HG03196 (cell line): ENCODE measurements around the gene ABTB1.

ENCODE experiments used
- ATAC-seq: cut with Tn5 transposase; IDR thresholded peaks from one replicate; pipeline ENCODE4 v1.9.1; 2021; ENCODE audit not compliant: unreplicated experiment

Gene ABTB1

DNA sequence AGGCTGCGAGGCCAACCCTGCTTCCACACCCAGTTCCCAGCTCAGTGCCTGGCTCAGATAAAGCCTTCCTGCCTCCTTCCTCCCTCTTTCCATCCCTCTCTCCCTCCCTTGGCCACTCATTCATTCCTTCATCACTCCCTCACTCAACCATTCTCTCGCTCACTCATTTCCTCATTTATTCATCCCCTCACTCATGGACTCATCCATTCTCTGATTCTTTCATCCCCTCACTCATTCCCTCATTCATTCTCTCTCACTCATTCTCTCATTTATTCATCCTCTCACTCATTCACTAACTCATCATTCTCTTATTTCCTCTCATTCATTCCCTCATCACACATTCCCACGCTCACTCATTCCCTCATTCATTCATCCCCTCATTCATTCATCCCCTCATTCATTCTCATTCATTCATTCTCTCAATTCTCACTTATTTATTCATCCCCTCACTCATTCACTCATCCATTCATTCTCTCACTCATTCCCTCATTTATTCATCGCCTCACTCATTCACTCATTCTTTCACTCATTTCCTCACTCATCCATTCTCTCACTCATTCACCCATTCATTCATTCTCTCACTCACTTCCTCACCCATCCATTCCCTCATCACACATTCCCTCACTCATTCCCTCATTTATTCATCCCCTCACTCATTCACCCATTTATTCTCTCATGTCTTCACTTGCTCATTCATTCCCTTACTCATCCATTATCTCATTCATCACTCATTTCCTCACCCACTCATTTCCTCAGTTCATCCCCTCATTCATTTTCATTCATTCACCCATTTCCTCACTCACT lies 13.2 kb downstream of the ABTB1 start:
- ATAC-seq, result no peak

DNA sequence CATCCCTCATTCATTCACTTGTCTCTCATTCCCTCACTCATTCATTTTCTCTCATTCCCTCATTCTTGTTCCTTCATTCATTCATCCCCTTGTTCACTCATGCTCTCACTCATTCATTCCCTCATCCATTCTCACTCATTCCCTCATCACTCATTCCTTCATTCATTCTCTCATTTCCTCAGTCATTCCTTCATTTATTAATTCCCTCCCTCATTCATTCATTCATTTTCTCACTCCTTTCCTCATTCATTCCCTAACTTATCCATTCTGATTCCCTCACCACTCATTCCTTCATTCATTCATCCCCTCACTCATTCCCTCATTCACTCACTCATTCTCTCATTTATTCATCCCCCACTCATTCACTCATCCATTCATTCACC lies 13.8 kb downstream of the ABTB1 start:
- ATAC-seq, result no peak

GRCh38 chr3:127687228-127687737 lies 14.5 kb downstream of the ABTB1 start:
- no peak for ATAC-seq

- ATAC-seq, result no peak
Observed at GRCh38 chr3:127688022-127688415, 15.3 kb downstream of the ABTB1 start.

DNA sequence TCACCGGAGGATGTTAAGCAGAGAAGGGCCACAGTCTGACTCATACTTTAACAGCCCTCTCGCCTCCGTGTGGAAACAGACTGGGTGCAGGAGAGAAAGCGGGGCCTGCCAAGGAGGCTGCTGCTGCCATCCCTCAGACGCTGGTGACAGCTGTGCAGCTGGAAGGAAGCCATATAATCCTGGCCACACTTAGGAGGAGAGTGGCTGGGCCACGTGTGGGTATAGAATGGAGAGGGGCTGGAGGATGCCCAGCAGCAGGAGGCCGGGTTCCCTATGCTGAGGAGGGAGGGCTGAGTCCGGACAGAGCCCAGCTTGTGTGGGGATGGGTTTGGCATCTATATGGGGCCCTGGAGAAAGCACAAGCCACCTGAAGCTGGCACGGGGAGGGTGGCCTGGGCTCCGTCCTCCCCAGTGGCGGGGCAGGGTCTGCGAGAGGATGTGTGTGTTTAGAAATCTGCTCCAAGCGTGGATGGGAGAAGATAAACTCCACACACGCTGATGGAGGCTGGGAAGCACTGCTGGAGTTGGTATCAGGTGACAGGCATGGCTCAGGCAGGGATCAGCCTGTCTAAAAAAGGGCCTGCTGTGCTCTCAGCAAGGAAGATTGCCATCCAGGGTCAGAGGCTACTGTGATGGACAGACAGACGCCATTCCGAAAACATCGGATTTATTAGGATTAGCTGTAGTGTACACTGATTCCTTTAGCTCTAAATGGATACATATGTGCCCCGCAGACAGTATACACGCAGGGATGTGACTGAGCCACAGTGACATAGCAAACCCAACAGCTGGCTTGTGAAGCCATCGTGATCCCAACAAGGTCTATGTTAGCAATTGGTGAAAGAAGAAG lies 15.9 kb downstream of the ABTB1 start:
- ATAC-seq, result no peak

DNA sequence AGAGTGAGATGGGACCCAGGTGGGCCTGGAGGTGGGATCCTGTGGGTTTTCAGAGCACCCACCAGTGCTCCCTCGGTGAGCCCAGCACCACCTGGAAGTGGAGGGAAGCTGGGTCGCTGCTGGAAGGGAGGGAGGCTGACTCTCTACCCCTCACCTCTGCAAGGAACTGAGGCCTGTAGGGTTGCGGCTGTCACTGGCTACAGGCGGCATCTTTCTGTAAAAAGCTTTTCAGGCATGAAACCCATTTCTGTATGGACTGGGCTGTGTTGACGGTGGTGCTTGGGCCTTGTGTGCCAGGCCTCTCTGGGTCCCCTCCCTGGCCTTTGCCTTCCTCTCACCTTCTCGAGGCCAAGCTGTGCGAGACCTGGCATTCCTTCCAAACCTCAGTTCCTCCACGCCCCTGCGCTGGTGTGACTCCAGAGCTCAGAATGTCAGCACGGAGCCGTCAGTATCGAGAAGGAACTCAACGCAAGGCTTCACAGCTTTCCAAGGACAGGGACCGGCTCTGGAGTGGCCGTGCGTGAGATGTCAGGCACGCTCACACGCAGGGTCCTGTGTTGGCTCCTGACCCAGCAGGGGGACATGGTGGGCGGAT lies 16.6 kb downstream of the ABTB1 start:
- no peak for ATAC-seq

GRCh38 chr3:127690106-127690505 lies 17.4 kb downstream of the ABTB1 start:
- no peak for ATAC-seq

DNA sequence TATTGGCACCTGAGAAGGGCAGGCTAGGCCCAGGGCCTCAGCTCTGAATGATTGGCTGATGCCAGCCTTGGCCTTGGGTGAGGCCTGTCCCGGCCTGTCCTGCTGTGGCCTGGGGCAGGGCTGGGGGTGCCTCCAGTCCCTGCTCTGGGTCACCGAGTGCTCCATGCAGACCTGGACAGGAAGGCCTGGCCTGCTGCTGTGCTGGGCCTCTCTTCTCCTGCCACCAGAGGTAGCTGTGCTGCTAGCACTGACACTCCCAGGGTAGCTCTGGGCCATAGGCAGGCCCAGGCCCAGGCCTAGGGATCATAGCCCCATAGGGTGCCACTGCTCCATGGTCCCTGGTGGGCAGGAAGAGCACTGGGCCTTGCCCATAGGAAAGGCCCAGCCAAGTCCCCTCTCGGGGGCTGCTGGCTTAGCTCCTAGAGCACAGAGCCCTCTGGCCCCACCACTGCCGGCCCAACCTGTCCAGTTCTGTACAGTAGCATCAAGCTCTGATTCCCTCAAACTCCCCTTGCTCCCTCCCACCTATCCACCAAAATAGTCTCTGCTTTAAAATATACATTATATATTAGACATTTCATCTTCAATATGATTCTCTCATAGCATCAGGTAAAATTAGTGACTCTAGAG lies 18.2 kb downstream of the ABTB1 start:
- ATAC-seq, result no peak

DNA sequence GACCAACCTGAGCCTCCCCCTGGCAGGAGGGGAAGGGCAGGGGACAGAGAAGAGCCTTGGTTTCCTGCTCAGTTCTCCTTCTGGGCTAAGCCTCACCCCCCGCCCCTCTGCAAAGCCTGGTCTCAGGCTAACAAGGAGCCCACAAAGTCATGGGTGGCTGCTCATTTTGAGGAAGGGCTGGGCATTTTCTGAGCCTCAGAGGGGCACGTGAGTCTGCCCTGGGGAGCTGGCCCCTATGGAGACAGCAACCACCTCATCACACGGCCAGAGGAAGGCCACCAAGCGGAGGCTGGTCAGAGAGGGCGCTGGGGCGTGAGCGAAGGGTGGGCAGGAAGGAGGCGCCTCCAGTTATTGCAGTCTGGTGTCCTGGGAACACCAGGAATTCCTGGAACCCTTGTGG lies 18.7 kb downstream of the ABTB1 start:
- no peak for ATAC-seq

DNA sequence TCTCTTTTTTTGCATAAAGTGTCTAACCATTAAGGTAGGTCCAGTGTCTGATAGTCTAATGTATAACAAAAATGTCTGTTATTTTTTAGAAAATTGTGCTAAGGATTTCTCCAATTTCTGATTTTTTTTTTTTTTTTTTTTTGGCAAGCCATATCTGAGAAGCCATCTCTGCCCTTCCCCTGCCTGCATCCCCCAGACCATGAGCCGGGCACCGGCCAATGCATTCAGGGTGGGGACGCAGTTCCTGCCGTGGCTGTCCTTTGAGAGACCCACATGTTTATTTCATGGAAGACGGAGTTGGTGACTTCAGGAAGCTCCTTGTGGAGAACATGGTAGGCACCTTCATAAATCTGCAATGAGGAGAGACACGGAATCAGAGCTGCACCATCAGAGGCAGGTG lies 19.2 kb downstream of the ABTB1 start:
- ATAC-seq, result no peak

GRCh38 chr3:127692501-127693335 lies 20.0 kb downstream of the ABTB1 start:
- ATAC-seq, result no peak

DNA sequence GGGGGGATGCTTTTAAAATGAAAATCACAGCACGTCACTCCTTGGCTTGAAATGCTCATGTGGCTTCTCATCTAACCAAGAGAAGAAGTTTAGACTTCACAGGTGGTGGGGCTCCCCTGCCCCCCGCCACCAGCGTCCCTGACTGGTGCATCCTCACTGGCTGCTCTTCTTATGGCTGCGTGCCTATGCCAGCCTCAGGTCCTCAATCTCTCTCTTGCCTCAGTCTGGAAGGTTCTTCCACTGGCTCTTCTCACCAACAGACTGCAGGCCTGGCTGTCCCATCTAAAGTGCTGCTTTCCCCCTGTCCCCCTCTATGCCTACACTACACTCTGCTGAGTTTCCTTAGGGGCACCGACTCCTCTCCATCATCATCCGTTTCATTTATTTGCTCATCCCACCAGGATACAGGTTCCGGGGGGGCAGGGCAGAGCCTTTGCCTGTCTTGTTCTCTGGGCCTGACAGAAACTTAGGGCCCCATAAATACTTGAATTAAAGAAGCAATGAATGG lies 20.6 kb downstream of the ABTB1 start:
- no peak for ATAC-seq

DNA sequence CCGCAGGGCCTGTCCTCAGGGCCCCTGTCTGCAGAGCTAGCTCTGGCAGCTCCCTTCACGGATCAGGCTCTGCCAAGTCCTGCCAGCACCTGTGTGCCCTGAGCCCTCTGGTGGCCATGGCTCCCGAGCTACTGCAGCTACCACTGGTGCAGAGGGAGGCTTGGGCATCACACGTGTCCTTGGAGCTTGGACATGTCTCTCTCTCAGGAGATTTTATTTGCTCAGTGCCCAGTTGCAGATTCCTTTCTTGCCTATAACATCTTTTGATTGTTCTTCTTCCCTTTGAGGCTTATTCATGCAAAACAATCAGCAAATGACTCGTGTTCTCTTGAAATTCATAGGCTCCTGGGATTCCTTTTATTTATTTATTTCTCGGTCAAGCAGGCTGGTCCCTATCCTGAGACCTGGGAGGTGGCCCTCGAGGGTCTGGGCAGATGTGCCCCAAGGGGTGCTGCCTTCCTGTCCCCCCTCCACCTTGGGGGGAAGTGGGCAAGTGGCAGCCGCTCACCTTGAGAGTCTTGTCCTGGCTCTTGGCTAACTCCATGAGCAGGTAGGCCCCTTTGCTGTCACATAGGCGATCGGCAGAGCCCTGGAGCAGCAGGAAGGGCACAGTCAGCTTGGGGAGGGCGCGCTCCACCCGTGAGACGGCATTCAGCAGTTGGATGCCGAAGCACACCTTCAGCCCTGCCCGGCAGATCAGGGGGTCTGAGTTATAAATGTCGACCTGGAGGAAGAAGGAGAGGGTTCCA lies 21.9 kb downstream of the ABTB1 start:
- no peak for ATAC-seq

DNA sequence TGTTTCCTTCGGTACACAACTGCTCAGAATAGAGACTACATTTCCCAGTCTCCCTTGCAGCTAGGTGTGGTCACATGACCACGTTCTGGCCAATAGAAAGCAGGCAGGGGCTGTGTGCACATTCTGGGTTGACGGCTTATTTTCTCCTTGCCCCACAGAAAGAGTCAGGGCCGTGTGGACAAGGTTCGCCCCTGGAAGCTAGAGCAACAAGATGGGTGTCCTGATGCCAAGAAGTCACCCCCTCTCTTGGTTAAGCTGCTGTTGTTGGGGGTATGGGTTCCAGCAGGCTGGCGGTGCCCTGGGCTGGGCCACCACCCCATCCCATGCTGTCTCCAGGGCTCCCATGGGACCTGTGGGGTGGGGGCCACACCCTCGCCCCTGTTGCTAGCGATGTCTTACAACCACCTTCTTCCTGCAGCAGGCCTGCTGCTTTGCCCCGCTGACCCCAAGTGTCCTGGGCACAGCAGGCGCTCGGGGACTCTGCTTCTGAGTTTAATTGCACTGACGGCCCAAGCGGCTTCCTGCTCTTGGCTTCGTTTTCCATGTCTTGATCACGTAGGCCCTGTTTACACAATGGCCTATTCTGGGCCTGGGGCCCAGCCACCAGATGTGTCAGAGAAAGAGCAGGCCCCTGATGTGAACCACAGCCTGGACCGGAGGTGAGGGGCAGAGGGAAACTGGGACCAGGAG lies 24.9 kb downstream of the ABTB1 start:
- no peak for ATAC-seq

GRCh38 chr3:127698286-127698685 lies 25.5 kb downstream of the ABTB1 start:
- no peak for ATAC-seq

DNA sequence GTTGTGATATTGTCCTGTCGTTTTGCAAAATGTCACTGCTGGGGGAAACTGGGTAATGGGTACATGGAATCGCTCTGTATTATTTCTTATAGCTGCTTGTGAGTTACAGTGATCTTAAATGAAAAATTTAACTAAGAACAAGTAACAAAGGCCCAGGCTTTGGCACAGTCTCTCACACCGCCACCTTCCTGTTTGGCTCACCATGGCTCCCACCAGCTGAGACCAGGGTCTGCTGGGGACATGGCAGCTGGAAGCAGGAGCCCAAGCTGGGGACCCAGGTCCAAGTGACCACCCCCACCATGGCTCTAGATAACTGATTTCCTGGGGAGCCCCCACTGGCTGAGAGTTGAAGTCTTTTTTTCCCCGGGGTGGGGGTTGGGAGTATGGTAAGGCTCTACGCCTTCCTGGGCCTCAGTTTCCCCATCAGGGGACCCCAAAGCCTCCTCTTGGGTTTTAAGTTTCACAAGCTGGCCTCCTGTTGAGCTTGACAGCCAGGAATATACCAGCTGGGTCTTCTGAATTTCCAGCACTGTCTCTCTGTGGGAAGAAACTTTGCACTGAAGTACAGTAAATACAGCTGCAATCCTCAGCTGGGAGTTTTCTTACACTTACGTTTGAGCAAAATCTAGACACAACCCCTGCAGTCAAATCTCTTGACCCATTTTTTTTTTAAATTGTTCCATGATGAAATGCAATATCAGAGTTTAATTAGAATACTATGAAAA lies 26.1 kb downstream of the ABTB1 start:
- ATAC-seq, result no peak

DNA sequence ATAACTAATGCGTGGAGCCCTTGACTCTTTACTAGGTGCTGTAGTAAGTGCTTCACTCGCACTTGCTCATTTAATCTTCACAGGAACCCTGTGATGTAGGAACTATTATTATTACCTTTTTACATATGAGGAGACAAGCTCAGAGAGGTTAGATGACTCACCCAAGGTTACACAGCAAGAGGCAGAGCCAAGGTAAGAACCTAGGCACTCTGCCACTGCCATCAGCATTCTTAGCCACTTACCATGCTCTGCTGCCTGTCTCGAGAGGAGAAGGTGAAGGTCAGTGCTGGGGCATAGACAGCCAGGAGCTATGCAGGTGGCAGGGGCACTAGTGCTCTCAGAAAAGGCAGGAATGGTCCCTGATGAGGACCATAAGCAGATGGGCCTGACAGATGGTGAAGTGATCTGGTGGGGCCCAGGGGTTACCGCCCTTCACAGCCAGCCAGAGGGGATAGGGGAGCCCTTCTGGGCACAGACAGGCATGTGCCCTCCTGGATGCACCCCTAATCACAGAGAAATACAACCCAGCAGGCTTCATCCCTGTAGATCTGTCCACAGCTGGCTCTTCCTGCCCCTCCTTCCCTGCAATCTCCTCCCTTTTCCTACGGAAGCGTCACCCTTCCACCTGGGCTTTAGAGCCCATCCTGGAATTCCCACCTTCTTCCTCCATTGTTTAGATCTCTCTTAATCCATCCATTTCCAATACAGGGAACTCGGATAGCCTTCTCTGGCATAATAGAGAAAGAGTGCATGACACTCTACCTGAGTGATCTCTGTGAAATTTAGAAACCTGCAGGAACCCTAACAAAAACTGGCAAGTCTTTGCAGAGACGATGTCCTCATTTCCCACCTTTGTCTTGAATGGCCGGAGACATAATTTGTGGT lies 26.9 kb downstream of the ABTB1 start:
- ATAC-seq, result no peak
